Measurements from ENCODE around the gene CC2D2B. TPM values are rescaled to one million over a fixed set of nuclear protein-coding genes. Genes with fewer than 3 reads are reported as not detected.

CC2D2B gene, protein sequence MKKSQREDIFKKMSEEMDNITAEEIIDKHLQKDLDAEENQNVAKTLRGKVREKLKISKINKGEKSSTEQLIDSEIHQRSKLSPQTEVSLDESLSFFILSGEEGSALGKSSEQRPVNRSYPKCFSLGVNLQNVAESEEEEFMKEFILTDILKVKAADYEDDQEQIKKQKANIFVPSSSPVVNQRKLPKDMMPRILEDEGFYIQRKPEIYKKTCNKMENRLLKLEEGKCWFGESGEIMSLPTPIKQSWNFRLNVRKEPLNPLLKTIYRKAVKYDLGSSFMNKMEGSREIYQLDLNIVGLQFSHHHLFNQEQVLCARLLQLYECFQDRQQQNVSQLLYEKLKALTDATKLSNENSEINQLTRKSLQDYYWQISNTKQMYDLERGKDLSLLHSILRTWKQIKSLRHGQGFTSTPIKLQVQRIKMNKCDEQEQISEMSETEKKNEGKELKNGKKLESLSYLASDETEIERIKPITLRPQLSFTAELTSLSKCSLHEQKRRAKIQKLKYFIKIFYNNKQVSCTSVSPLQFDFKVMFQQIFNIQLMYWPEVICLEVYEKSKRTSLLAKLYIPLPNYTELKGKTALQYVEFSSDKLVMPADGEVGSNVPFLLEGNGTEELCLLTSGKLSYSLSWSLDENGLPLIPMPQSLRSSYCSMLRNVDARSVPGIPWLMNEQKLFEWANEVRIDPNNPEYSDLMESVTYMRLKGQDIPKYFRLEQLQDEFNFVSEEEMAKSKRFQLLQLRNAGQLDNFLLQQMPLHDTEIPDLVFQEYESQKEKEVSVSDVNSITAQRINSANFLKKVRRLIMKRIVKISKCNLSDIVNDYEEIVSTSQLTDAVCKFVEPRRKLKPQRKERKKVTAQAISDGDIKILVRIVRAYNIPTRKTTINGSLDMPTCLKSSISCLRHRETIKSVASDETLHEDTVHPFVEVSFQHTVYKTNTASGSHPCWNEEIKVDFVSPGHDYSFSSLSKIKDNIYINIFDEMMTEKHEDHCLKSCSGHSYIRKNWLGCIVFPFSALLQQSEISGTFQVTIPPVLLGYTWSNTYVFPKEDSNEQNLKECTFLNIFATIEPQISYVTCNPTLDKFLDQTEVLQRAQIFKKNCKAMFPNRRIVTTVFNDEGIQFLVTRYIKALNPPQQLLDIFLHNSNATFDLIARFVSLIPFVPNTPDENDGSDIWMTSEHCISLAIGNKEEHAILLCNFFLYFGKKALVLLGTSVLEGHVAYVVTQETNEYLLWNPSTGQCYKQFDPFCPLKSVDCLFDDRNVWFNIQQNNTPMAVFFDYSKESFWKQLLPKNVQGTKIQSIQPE (N-terminal part only)
- not detected in 2 replicates for total RNA-seq

DNA sequence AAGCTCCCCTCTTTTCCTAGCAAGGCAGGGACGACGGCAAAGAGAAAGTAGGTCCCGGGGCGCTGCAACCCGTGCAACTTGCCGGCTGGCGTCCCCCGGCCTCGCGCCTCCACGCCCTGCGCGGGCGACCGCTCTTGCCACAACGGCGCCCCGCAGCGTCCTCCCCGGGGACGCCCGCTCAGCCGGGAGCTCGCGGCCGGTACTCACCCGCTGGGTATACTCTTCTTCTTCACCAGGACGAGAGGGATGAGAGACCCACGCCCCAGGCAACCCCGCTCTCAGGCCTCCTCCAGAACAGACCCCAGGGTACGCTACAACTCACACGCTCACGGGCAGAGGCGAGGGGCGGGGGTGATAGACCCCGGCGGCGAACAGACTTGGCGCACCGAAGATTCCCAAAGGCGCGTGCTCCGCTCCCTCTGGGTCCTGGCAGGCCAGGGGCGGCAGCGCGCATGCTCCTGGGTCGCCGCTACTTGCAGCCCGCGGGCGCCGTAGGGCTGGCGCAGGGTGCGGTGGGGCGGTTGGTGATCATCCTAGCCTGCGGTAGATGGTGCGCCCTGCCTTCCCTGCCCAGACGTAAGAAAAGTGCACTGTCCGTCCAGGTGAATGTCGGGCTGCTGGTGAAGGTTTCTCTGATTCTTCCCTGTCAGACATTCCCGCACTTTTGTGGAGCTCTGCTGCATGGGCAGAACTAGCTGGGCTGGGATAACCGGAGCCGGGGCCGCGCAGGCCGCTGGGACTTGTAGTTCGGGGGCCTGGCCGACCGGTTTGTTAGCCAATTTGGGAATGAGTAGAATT lies at the start of gene CC2D2B:
TSS of gene CC2D2B (plus strand) at position 520 of the 798 bp plus-strand sequence. CDS start 3,349 bp downstream, outside the sequence.

DNA sequence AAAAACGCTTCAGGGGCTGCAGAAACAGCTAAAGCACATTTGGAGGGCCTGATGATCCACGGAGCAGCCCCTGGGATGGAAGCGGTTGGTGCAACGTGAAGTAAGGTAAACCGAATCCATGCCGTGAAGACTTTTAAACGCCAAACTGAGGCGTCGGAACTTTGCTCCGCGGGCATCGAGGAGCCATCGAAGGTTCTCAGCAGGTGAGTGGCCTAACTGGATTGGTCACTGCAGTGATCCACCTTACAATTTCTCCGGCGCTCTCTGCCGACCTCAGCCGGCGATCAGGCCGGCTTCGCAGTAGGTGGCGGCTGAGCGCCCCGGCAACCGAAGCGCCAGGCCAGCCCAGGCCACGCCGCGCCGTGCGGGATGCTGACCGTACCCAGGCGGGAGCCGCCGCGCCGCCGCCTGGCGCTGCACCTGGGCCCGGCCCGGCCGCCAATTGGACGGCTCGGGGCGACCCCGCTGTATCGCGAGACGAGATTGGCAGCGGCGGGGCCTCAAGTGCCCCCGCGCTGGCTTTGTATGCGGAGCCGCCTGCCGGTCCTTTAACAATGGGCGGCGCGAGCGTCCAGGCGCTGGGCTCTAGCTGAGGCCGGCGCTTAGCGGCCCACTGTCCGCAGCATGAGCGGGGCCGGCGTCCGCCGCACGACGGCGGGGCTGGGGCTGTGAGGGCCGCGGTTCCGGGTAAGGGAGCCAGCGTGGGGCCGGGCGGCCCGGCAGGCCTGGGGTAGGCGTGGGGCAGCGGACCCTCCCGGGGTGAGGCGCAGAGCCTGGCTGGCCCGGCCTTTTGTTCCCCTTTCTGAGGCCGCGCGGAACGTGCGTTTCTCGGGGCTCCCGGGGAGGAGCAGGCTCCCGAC lies 135.5 kb downstream of the CC2D2B start, which contains the start of gene CCNJ:
TSS of gene CCNJ (plus strand) at position 551 of the 860 bp plus-strand sequence. CDS start 811 bp downstream, outside the sequence.

Other genes starting within 250 kb of the CC2D2B start
- gene TCTN3, start 214.0 kb upstream of the CC2D2B start, total RNA-seq, result 30.2 and 34.5 TPM in 2 replicates
- not detected in 2 replicates for gene ENTPD1, start 151.8 kb upstream of the CC2D2B start, total RNA-seq
- gene CCNJ, start 135.6 kb downstream of the CC2D2B start, total RNA-seq, result 3.0 and 3.6 TPM in 2 replicates
- gene ZNF518A, start 222.3 kb downstream of the CC2D2B start, total RNA-seq, result 7.6 and 7.7 TPM in 2 replicates

Measured in hair follicular keratinocyte (primary cell).